HG03342 (cell line): ENCODE data around the gene MED7.
A peak's percentile ranks its signal among the peaks of the same experiment; 100 is the strongest.
"Not testable (repeated sequence)": the region's sequence is repeated elsewhere in the genome, so short reads cannot be mapped to it uniquely, and the experiment has no call there.

Experiments
- ATAC-seq: cut with Tn5 transposase; IDR thresholded peaks from one replicate; pipeline ENCODE4 v1.9.1; 2021; ENCODE audit warnings: mild to moderate bottlenecking, moderate library complexity; ENCODE audit not compliant: unreplicated experiment

MED7 gene

GRCh38 chr5:157142317-157143126 lies at the start of gene MED7:
Gene MED7, minus strand, starts transcription at chr5:157142865. Its CDS starts 3,434 bp downstream, at chr5:157139431.
- ATAC-seq = peak; percentile 100

- no peak for ATAC-seq
These were observed 46.6 kb upstream of the MED7 start for GRCh38 chr5:157189223-157189622.

- ATAC-seq = no peak
These were observed 45.6 kb upstream of the MED7 start for GRCh38 chr5:157188270-157188669.

- ATAC-seq = no peak
These were observed 44.5 kb upstream of the MED7 start for GRCh38 chr5:157187046-157187754.

- no peak for ATAC-seq
These were observed 43.8 kb upstream of the MED7 start for GRCh38 chr5:157186309-157187045.

- ATAC-seq = not testable (repeated sequence)
These were observed 42.5 kb upstream of the MED7 start for GRCh38 chr5:157185122-157185521.

- ATAC-seq = no peak
These were observed 41.5 kb upstream of the MED7 start for GRCh38 chr5:157184117-157184670.

- ATAC-seq = no peak
These were observed 39.6 kb upstream of the MED7 start for GRCh38 chr5:157182143-157182757.

- ATAC-seq = no peak
These were observed 38.0 kb upstream of the MED7 start, which contains the start of gene ITK for GRCh38 chr5:157180374-157181264. Gene ITK, plus strand, starts transcription at chr5:157180840. Its CDS starts 138 bp downstream, at chr5:157180978.

GRCh38 chr5:157178966-157179365 lies 36.3 kb upstream of the MED7 start:
- ATAC-seq = no peak

- no peak for ATAC-seq
These were observed 35.3 kb upstream of the MED7 start for GRCh38 chr5:157177953-157178352.

GRCh38 chr5:157175071-157175612 lies 32.5 kb upstream of the MED7 start:
- ATAC-seq = no peak

- peak; percentile 99 for ATAC-seq
These were observed 29.7 kb upstream of the MED7 start for GRCh38 chr5:157172403-157172802.

- ATAC-seq = no peak
These were observed 25.6 kb upstream of the MED7 start for GRCh38 chr5:157168286-157168685.

- ATAC-seq = no peak
These were observed 24.6 kb upstream of the MED7 start for GRCh38 chr5:157167214-157167621.

GRCh38 chr5:157166214-157167213 lies 23.8 kb upstream of the MED7 start, which contains the start of gene GARIN3:
Gene GARIN3, minus strand, starts transcription at chr5:157166264. Its CDS starts 96 bp downstream, at chr5:157166168.
- no peak for ATAC-seq

- no peak for ATAC-seq
These were observed 23.0 kb upstream of the MED7 start for GRCh38 chr5:157165668-157166067.

- ATAC-seq = no peak
These were observed 22.6 kb upstream of the MED7 start for GRCh38 chr5:157165261-157165660.
